ENCODE results near the gene PIGS.
"Not testable (repeated sequence)": the region's sequence is repeated elsewhere in the genome, so short reads cannot be mapped to it uniquely, and the experiment has no call there.

PIGS gene

GRCh38 chr17:28529013-28529400, 42.3 kb downstream of the PIGS start:
- no peak for DNase-seq (ENCODE audit: low read depth, low spot score)

- DNase-seq (ENCODE audit: low read depth, low spot score): no peak
Measured at GRCh38 chr17:28528327-28529012, 42.9 kb downstream of the PIGS start.

GRCh38 chr17:28527859-28528258, 43.5 kb downstream of the PIGS start:
- no peak for DNase-seq (ENCODE audit: low read depth, low spot score)

GRCh38 chr17:28527181-28527681, 44.1 kb downstream of the PIGS start:
- no peak for DNase-seq (ENCODE audit: low read depth, low spot score)

GRCh38 chr17:28526381-28526780, 44.9 kb downstream of the PIGS start:
- no peak for DNase-seq (ENCODE audit: low read depth, low spot score)

- no peak for DNase-seq (ENCODE audit: low read depth, low spot score)
Measured at GRCh38 chr17:28524476-28525424, 46.6 kb downstream of the PIGS start.

GRCh38 chr17:28523876-28524275, 47.4 kb downstream of the PIGS start:
- no peak for DNase-seq (ENCODE audit: low read depth, low spot score)

- DNase-seq (ENCODE audit: low read depth, low spot score): no peak
Measured at GRCh38 chr17:28523186-28523585, 48.1 kb downstream of the PIGS start.

- not testable (repeated sequence) for DNase-seq (ENCODE audit: low read depth, low spot score)
Measured at GRCh38 chr17:28522281-28522680, 49.0 kb downstream of the PIGS start.

- DNase-seq (ENCODE audit: low read depth, low spot score): no peak
Measured at GRCh38 chr17:28521311-28522085, 49.8 kb downstream of the PIGS start.

- DNase-seq (ENCODE audit: low read depth, low spot score): no peak
Measured at GRCh38 chr17:28520687-28521086, 50.6 kb downstream of the PIGS start.

GRCh38 chr17:28519236-28519635, 52.1 kb downstream of the PIGS start:
- DNase-seq (ENCODE audit: low read depth, low spot score): no peak

- no peak for DNase-seq (ENCODE audit: low read depth, low spot score)
Measured at GRCh38 chr17:28518578-28518977, 52.7 kb downstream of the PIGS start.

- DNase-seq (ENCODE audit: low read depth, low spot score): no peak
Measured at GRCh38 chr17:28518132-28518531, 53.2 kb downstream of the PIGS start.

- no peak for DNase-seq (ENCODE audit: low read depth, low spot score)
Measured at GRCh38 chr17:28515518-28515917, 55.8 kb downstream of the PIGS start.

GRCh38 chr17:28514561-28515002, 56.7 kb downstream of the PIGS start:
- DNase-seq (ENCODE audit: low read depth, low spot score): no peak

GRCh38 chr17:28513476-28513875, 57.8 kb downstream of the PIGS start:
- DNase-seq (ENCODE audit: low read depth, low spot score): no peak

- DNase-seq (ENCODE audit: low read depth, low spot score): no peak
Measured at GRCh38 chr17:28511858-28512461, 59.4 kb downstream of the PIGS start.

GRCh38 chr17:28509789-28510188, 61.5 kb downstream of the PIGS start:
- no peak for DNase-seq (ENCODE audit: low read depth, low spot score)

- no peak for DNase-seq (ENCODE audit: low read depth, low spot score)
Measured at GRCh38 chr17:28508211-28508724, 63.1 kb downstream of the PIGS start.

- no peak for DNase-seq (ENCODE audit: low read depth, low spot score)
Measured at GRCh38 chr17:28507567-28508203, 63.6 kb downstream of the PIGS start.

Data from brain pericyte (primary cell).